SH-SY5Y (cell line): ENCODE data around the gene CCDC148.

Source experiments
- GATA2 ChIP-seq: IDR thresholded peaks from 2 replicates; pipeline ENCODE4 v1.6.1; 2011; ENCODE audit warnings: mild to moderate bottlenecking, low read depth, low read length
- GATA3 ChIP-seq: IDR thresholded peaks from 2 replicates; pipeline ENCODE4 v1.6.1; 2011; ENCODE audit warnings: low read depth, mild to moderate bottlenecking, low read length, moderate library complexity

- TF ChIP-seq GATA3 (no peak), GATA2 (no peak)
Measured at GRCh38 chr2:158487419-158487818, 30.9 kb upstream of the CCDC148 start.
